Loucy (cell line): ENCODE measurements around the gene RAB5A.

Experiments
- H2AFZ ChIP-seq: fragments of 200-600 bp; sonication (generic); 2 replicates; pipeline ENCODE4 v1.6.0; 2016; ENCODE audit warnings: antibody characterized with exemption, mild to moderate bottlenecking, low read length, moderate library complexity
- H3F3A ChIP-seq: fragments of 200-600 bp; 2 replicates; pipeline ENCODE4 v1.6.0; 2016; ENCODE audit warnings: antibody characterized with exemption, low read depth, mild to moderate bottlenecking
- H3K27me3 ChIP-seq: fragments of 200-600 bp; sonication (generic); 2 replicates; pipeline ENCODE4 v1.6.1; 2014; ENCODE audit warnings: low read length, mild to moderate bottlenecking; ENCODE audit not compliant: insufficient read depth, poor library complexity, severe bottlenecking
- H3K36me3 ChIP-seq: fragments of 200-600 bp; sonication (generic); 2 replicates; pipeline ENCODE4 v1.6.1; 2016; ENCODE audit warnings: low read length; ENCODE audit not compliant: insufficient read depth
- H3K4me1 ChIP-seq: fragments of 200-600 bp; sonication (generic); 2 replicates; pipeline ENCODE4 v1.5.1; 2014; ENCODE audit warnings: low read length, mild to moderate bottlenecking; ENCODE audit not compliant: insufficient read depth, poor library complexity, severe bottlenecking
- H3K4me2 ChIP-seq: fragments of 200-600 bp; sonication (generic); 2 replicates; pipeline ENCODE4 v1.6.0; 2014; ENCODE audit warnings: antibody characterized with exemption, low read length, low read depth, mild to moderate bottlenecking; ENCODE audit not compliant: poor library complexity, severe bottlenecking
- H3K4me3 ChIP-seq: fragments of 200-600 bp; sonication (generic); 2 replicates; pipeline ENCODE4 v1.5.1; 2014; ENCODE audit warnings: low read length, mild to moderate bottlenecking, mixed read lengths; ENCODE audit not compliant: poor library complexity, severe bottlenecking
- H3K79me2 ChIP-seq: fragments of 200-600 bp; sonication (generic); 2 replicates; pipeline ENCODE4 v1.6.1; 2014; ENCODE audit warnings: low read length; ENCODE audit not compliant: insufficient read depth
- H3K9ac ChIP-seq: fragments of 200-600 bp; sonication (generic); 2 replicates; pipeline ENCODE4 v1.6.0; 2014; ENCODE audit warnings: mild to moderate bottlenecking, low read depth, low read length, moderate library complexity; ENCODE audit not compliant: poor library complexity, severe bottlenecking
- H3K9me2 ChIP-seq: fragments of 200-600 bp; sonication (generic); replicated peaks from 2 replicates; pipeline ENCODE4 v1.6.1; 2016; ENCODE audit warnings: low read depth, low read length, mixed read lengths
- H3K9me3 ChIP-seq: fragments of 200-600 bp; sonication (generic); 2 replicates; pipeline ENCODE4 v1.6.1; 2014; ENCODE audit warnings: mild to moderate bottlenecking, antibody characterized with exemption, low read length, low read depth; ENCODE audit not compliant: insufficient read depth
- H4K20me1 ChIP-seq: fragments of 200-600 bp; sonication (generic); 2 replicates; pipeline ENCODE4 v1.6.0; 2014; ENCODE audit warnings: antibody characterized with exemption, low read length, mild to moderate bottlenecking; ENCODE audit not compliant: insufficient read depth, poor library complexity, severe bottlenecking
- CTCF ChIP-seq: fragments of 200-600 bp; sonication (generic); conservative IDR thresholded peaks from 2 replicates; pipeline ENCODE4 v1.5.1; 2014; ENCODE audit warnings: mild to moderate bottlenecking, antibody characterized with exemption, low read length
- EZH2phosphoT487 ChIP-seq: fragments of 200-600 bp; IDR thresholded peaks from 2 replicates; pipeline ENCODE4 v1.6.1; 2018; ENCODE audit warnings: antibody characterized with exemption, mild to moderate bottlenecking, moderate library complexity, borderline replicate concordance

Gene RAB5A

GRCh38 chr3:19911452-19911851 is 35.4 kb upstream of the RAB5A start:
- Histone ChIP-seq H3K9ac (no peak overlapping the region), H3K79me2 (no peaks in the 10 kb centered on the region), H3K4me2 (no peak overlapping the region), H4K20me1 (no peaks in the 10 kb centered on the region), H2AFZ (no peak overlapping the region), H3K9me2 (no peaks in the 10 kb centered on the region), H3K27me3 (no peaks in the 10 kb centered on the region), H3K4me3 (no peak overlapping the region), H3K36me3 (no peaks in the 10 kb centered on the region), H3K4me1 (no peaks in the 10 kb centered on the region), H3K9me3 (no peaks in the 10 kb centered on the region; the same call in 1 of the 2 replicates), H3F3A (no peaks in the 10 kb centered on the region)
- TF ChIP-seq EZH2phosphoT487 (no peak), CTCF (no peak)

GRCh38 chr3:19917167-19917566 is 29.7 kb upstream of the RAB5A start:
- Histone ChIP-seq H4K20me1 (no peaks in the 10 kb centered on the region), H3K9me3 (no peaks in the 10 kb centered on the region; the same call in 1 of the 2 replicates), H2AFZ (no peak overlapping the region), H3K27me3 (no peaks in the 10 kb centered on the region), H3K4me2 (no peak overlapping the region), H3K4me3 (no peak overlapping the region), H3K4me1 (no peaks in the 10 kb centered on the region), H3F3A (no peaks in the 10 kb centered on the region), H3K9ac (no peak overlapping the region), H3K36me3 (no peaks in the 10 kb centered on the region), H3K9me2 (no peaks in the 10 kb centered on the region), H3K79me2 (no peaks in the 10 kb centered on the region)
- no peak for TF ChIP-seq EZH2phosphoT487
- no peak for TF ChIP-seq CTCF

- H3K4me1 ChIP-seq, result no peaks in the 10 kb centered on the region
- no peaks in the 10 kb centered on the region for H3K36me3 ChIP-seq
- no peaks in the 10 kb centered on the region for H3K27me3 ChIP-seq
- H3K79me2 ChIP-seq, result no peaks in the 10 kb centered on the region
- TF ChIP-seq CTCF (no peak), EZH2phosphoT487 (no peak)
- H3K4me2 ChIP-seq, result no peak overlapping the region
- no peak overlapping the region for H3K9ac ChIP-seq
- H3K9me3 ChIP-seq, result no peaks in the 10 kb centered on the region
- H4K20me1 ChIP-seq, result no peaks in the 10 kb centered on the region
- no peak overlapping the region for H3K4me3 ChIP-seq
- no peaks in the 10 kb centered on the region for H3F3A ChIP-seq
- H3K9me2 ChIP-seq, result no peaks in the 10 kb centered on the region
- no peak overlapping the region for H2AFZ ChIP-seq
Observed at GRCh38 chr3:19920401-19921080, 26.4 kb upstream of the RAB5A start.
